ENCODE data around the gene SWI5. TPM values are rescaled to one million over a fixed set of nuclear protein-coding genes. Genes with fewer than 3 reads are reported as not detected.

SWI5 gene
- total and polyA plus RNA-seq, 9 of the 15 experiments (the other 6 are each of a cell fraction or from before 2014, with no cell fraction given), result 62.8 to 133 (median 95.9) TPM

- TF ChIP-seq ZNF263 (CRISPR knock-in tag; IDR thresholded peaks at IDR 0.05; ENCODE audit: borderline replicate concordance), result no peak
- TF ChIP-seq CREM (IDR thresholded peaks at IDR 0.05; ENCODE audit: low read depth), result no peak
- no peak for TF ChIP-seq ZC3H8 (IDR thresholded peaks at IDR 0.05)
- no peak for TF ChIP-seq IRF1 (CRISPR knock-in tag; IDR thresholded peaks at IDR 0.05; ENCODE audit: borderline replicate concordance)
- TF ChIP-seq RERE (CRISPR knock-in tag; IDR thresholded peaks at IDR 0.05; ENCODE audit: borderline replicate concordance), result no peak
- TF ChIP-seq MLLT1 (IDR thresholded peaks at IDR 0.05), result no peak
- TF ChIP-seq CBX2 (IDR thresholded peaks at IDR 0.05; ENCODE audit: insufficient read depth, low read length, poor library complexity, severe bottlenecking), result no peak
- no peak for TF ChIP-seq ZNF347 (CRISPR knock-in tag; IDR thresholded peaks at IDR 0.05; ENCODE audit: low read depth)
- TF ChIP-seq FOS (IDR thresholded peaks at IDR 0.05; ENCODE audit: extremely low read depth, insufficient read length), result no peak
- peak; percentile 47; the same call in 1 of the 2 replicates for TF ChIP-seq ZKSCAN1 (IDR thresholded peaks at IDR 0.05; ENCODE audit: low read depth, low read length)
- no peak for TF ChIP-seq ZNF79 (CRISPR knock-in tag; IDR thresholded peaks at IDR 0.05; ENCODE audit: low read depth)
- no peak for TF ChIP-seq IRF9 (tag; IDR thresholded peaks at IDR 0.05)
- no peak for TF ChIP-seq PURB (CRISPR knock-in tag; IDR thresholded peaks at IDR 0.05; ENCODE audit: low read depth)
Observed at GRCh38 chr9:128249908-128250838, 25.9 kb upstream of the SWI5 start (continued).
